ENCODE measurements around the gene RTP5. TPM values are rescaled to one million over a fixed set of nuclear protein-coding genes. Genes with fewer than 3 reads are reported as not detected.

RTP5 gene
- total RNA-seq, 1 experiment from 2014 or later: not detected

DNA sequence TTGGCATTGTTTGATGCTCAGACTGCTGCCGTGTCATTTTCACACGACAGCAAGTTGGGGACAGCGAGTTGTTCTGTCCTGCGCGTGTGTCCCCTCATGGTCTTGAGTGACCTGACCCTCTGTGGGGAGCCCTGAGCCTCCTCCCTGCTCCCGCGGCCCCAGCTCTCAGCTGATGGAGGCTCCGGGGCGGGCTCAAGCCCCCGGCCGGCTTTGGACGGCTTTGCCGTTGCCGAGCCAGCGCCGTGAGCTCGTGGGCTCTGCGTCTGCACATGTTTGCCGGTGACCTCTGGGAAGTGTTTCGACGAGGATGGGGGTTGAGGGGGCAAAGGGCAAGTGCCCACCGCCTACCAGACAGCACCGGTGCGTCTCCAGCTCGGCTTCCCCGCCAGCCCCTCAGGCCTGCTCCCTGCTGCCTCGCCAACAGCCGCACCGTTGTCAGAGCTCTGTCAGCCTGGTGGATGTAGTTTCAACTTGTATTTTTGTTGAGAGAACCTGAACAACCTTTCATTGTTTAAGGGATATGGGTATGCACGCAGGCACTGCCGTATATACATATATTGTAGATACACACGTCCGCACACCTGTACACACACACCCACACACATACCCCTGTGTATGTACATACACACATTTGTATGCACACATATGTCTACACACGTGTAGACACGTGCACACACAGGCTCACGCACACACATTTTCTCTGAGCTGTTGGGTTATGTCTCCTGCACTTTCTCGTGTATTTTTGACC lies 24.5 kb upstream of the RTP5 start:
- intact Hi-C loops (cut with micrococcal nuclease; ENCODE audit: unreplicated experiment): no loop called here
- TSS peak; percentile 47 for BruUV-seq (replicated peaks)
- Mint-ChIP-seq H3K36me3 (ENCODE audit: insufficient read depth, unreplicated experiment) (no peaks in the 10 kb centered on the region), H3K27me3 (ENCODE audit: insufficient read depth, unreplicated experiment) (no peaks in the 10 kb centered on the region), H3K4me1 (ENCODE audit: low read depth, unreplicated experiment) (no peaks in the 10 kb centered on the region), H3K9me3 (ENCODE audit: unreplicated experiment) (no peaks in the 10 kb centered on the region), H3K4me3 (ENCODE audit: unreplicated experiment) (peak overlapping the region; percentile 68), H3K27ac (ENCODE audit: unreplicated experiment) (no peak overlapping the region)
- Histone ChIP-seq H3K9me3 (no peaks in the 10 kb centered on the region), H3K4me1 (peaks cover 5% of the 10 kb centered on the region; the same call in 1 of the 2 replicates), H3K27me3 (replicated peaks; ENCODE audit: control insufficient read depth, insufficient read depth, low read length) (no peaks in the 10 kb centered on the region), H3K36me3 (ENCODE audit: control insufficient read depth, insufficient read depth, low read length) (no peaks in the 10 kb centered on the region), H3K4me3 (ENCODE audit: low read depth, low read length) (peak overlapping the region; percentile 32)
- TF ChIP-seq, protein P1, sequence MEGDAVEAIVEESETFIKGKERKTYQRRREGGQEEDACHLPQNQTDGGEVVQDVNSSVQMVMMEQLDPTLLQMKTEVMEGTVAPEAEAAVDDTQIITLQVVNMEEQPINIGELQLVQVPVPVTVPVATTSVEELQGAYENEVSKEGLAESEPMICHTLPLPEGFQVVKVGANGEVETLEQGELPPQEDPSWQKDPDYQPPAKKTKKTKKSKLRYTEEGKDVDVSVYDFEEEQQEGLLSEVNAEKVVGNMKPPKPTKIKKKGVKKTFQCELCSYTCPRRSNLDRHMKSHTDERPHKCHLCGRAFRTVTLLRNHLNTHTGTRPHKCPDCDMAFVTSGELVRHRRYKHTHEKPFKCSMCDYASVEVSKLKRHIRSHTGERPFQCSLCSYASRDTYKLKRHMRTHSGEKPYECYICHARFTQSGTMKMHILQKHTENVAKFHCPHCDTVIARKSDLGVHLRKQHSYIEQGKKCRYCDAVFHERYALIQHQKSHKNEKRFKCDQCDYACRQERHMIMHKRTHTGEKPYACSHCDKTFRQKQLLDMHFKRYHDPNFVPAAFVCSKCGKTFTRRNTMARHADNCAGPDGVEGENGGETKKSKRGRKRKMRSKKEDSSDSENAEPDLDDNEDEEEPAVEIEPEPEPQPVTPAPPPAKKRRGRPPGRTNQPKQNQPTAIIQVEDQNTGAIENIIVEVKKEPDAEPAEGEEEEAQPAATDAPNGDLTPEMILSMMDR (IDR thresholded peaks at IDR 0.05; ENCODE audit: insufficient read depth in 1 of 2, low read depth in 1 of 2, low read length in 1 of 2, severe bottlenecking in 1 of 2, unreplicated experiment in 1 of 2): no peak
- ChIA-PET POLR2A (interaction anchor here (0.6 kb wide), 1 partner anchor 153 kb away, joined by 10 read pairs; no protein-coding TSS in a partner anchor), CTCF (no interaction called here)
- no peak for DNase-seq

DNA sequence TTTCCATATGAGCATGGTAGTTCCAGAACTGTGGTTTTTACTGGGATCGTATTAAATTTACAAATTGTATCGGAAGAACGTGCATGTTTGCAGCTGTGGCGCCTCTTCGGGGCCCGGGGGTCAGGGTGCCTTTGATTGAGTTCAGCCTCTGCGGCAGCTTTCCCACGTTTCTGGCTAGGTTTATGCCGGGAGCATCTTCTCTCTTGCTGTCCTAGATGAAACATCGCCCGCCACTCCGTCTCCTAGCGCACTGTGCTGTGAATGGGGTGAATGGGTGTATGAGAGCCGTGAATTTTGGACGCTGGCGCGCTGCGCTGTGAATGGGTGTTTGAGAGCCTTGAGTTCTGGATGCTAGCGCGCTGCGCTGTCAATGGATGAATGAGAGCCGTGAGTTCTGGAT lies 23.1 kb upstream of the RTP5 start:
- no peak overlapping the region for H3K27ac Mint-ChIP-seq (ENCODE audit: unreplicated experiment)
- CTCF ChIA-PET: no interaction called here
- Histone ChIP-seq H3K9me3 (no peaks in the 10 kb centered on the region), H3K27me3 (replicated peaks; ENCODE audit: control insufficient read depth, insufficient read depth, low read length) (no peaks in the 10 kb centered on the region), H3K4me3 (ENCODE audit: low read depth, low read length) (no peak overlapping the region), H3K36me3 (ENCODE audit: control insufficient read depth, insufficient read depth, low read length) (no peaks in the 10 kb centered on the region), H3K4me1 (peaks cover 5% of the 10 kb centered on the region; the same call in 1 of the 2 replicates)
- BruUV-seq (replicated peaks): no TSS peak
- no peaks in the 10 kb centered on the region for H3K27me3 Mint-ChIP-seq (ENCODE audit: insufficient read depth, unreplicated experiment)
- intact Hi-C loops (cut with micrococcal nuclease; ENCODE audit: unreplicated experiment): no loop called here
- no peaks in the 10 kb centered on the region for H3K36me3 Mint-ChIP-seq (ENCODE audit: insufficient read depth, unreplicated experiment)
- no peaks in the 10 kb centered on the region for H3K4me1 Mint-ChIP-seq (ENCODE audit: low read depth, unreplicated experiment)
- DNase-seq: no peak
- H3K9me3 Mint-ChIP-seq (ENCODE audit: unreplicated experiment): no peaks in the 10 kb centered on the region
- H3K4me3 Mint-ChIP-seq (ENCODE audit: unreplicated experiment): no peak overlapping the region
- POLR2A ChIA-PET: no interaction called here
- TF ChIP-seq, protein P1 (IDR thresholded peaks at IDR 0.05; ENCODE audit: insufficient read depth in 1 of 2, low read depth in 1 of 2, low read length in 1 of 2, severe bottlenecking in 1 of 2, unreplicated experiment in 1 of 2): no peak

DNA sequence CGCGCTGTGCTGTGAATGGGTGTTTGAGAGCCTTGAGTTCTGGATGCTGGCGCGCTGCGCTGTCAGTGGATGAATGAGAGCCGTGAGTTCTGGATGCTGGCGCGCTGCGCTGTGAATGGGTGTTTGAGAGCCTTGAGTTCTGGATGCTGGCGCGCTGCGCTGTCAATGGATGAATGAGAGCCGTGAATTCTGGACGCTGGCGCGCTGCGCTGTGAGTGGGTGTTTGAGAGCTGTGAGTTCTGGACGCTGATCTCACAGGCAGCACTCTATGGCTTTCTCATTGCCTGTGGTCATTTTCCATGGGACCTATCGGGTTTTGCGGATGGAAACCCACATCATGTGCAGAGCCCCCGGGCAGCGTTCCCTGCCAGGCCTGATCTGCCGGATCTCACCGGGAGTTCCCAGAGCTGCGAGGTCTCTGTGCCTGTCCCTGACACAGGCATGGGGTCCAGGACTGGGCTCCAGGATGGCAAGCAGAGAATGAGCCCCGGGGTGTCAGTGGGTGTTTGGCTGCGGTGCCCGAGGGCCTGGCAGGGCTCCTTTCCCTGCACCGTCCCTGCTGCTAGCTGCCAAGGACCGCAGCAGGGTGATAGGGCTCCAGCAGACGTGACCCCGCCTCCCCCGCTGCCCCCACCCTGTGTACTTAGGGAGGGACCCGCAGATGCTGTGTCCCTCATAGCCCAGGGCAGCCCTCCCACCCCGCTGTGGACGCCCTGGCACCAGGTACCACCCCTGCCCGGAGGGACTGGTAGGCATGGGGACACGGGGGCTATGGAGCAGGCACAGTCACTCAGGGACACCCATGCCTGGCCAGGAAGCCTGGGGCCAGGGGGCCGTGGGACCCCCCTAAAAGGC lies 20.5 kb upstream of the RTP5 start:
- BruUV-seq (replicated peaks): no TSS peak
- Histone ChIP-seq H3K4me1 (peaks cover 5% of the 10 kb centered on the region; the same call in 1 of the 2 replicates), H3K27me3 (replicated peaks; ENCODE audit: control insufficient read depth, insufficient read depth, low read length) (no peaks in the 10 kb centered on the region), H3K4me3 (ENCODE audit: low read depth, low read length) (no peak overlapping the region), H3K36me3 (ENCODE audit: control insufficient read depth, insufficient read depth, low read length) (no peaks in the 10 kb centered on the region), H3K9me3 (no peaks in the 10 kb centered on the region)
- Mint-ChIP-seq H3K27me3 (ENCODE audit: insufficient read depth, unreplicated experiment) (no peaks in the 10 kb centered on the region), H3K27ac (ENCODE audit: unreplicated experiment) (no peak overlapping the region), H3K4me1 (ENCODE audit: low read depth, unreplicated experiment) (no peaks in the 10 kb centered on the region), H3K9me3 (ENCODE audit: unreplicated experiment) (no peaks in the 10 kb centered on the region), H3K36me3 (ENCODE audit: insufficient read depth, unreplicated experiment) (no peaks in the 10 kb centered on the region), H3K4me3 (ENCODE audit: unreplicated experiment) (no peak overlapping the region)
- POLR2A ChIA-PET: no interaction called here
- TF ChIP-seq, protein P1 (IDR thresholded peaks at IDR 0.05; ENCODE audit: insufficient read depth in 1 of 2, low read depth in 1 of 2, low read length in 1 of 2, severe bottlenecking in 1 of 2, unreplicated experiment in 1 of 2): no peak
- CTCF ChIA-PET: no interaction called here
- intact Hi-C loops (cut with micrococcal nuclease; ENCODE audit: unreplicated experiment): no loop called here
- DNase-seq: no peak
